ENCODE results near the gene FOXJ3. TPM values are rescaled to one million over a fixed set of nuclear protein-coding genes. Genes with fewer than 3 reads are reported as not detected.
A peak's percentile ranks its signal among the peaks of the same experiment; 100 is the strongest.

The FOXJ3 gene
- polyA plus RNA-seq, 3 donors: 38.8 to 48.9 (median 45.6) TPM

GRCh38 chr1:42164551-42165420, 170.2 kb downstream of the FOXJ3 start, which contains the start of gene GUCA2A:
Gene GUCA2A, minus strand, starts transcription at chr1:42164745. Its CDS starts 33 bp downstream, at chr1:42164712.
- DNase-seq (ENCODE audit: extremely low read depth in 1 of 11, low read depth in 9 of 11, low spot score in 4 of 11): no peak

GRCh38 chr1:42163536-42164503, 171.2 kb downstream of the FOXJ3 start:
- no peak for DNase-seq (ENCODE audit: extremely low read depth in 1 of 11, low read depth in 9 of 11, low spot score in 4 of 11)

GRCh38 chr1:42163114-42163513, 171.9 kb downstream of the FOXJ3 start:
- DNase-seq (ENCODE audit: extremely low read depth in 1 of 11, low read depth in 9 of 11, low spot score in 4 of 11): no peak

GRCh38 chr1:42162181-42162580, 172.9 kb downstream of the FOXJ3 start:
- no peak for DNase-seq (ENCODE audit: extremely low read depth in 1 of 11, low read depth in 9 of 11, low spot score in 4 of 11)

- no peak for DNase-seq (ENCODE audit: extremely low read depth in 1 of 11, low read depth in 9 of 11, low spot score in 4 of 11)
Measured at GRCh38 chr1:42158189-42158588, 176.8 kb downstream of the FOXJ3 start.

- DNase-seq (ENCODE audit: extremely low read depth in 1 of 11, low read depth in 9 of 11, low spot score in 4 of 11): no peak
Measured at GRCh38 chr1:42157667-42158066, 177.4 kb downstream of the FOXJ3 start.

GRCh38 chr1:42155362-42155761, 179.7 kb downstream of the FOXJ3 start:
- no peak for DNase-seq (ENCODE audit: extremely low read depth in 1 of 11, low read depth in 9 of 11, low spot score in 4 of 11)

GRCh38 chr1:42154685-42155084, 180.3 kb downstream of the FOXJ3 start:
- DNase-seq (ENCODE audit: extremely low read depth in 1 of 11, low read depth in 9 of 11, low spot score in 4 of 11): no peak

GRCh38 chr1:42153624-42154023, 181.4 kb downstream of the FOXJ3 start:
- DNase-seq (ENCODE audit: extremely low read depth in 1 of 11, low read depth in 9 of 11, low spot score in 4 of 11): no peak

- no peak for DNase-seq (ENCODE audit: extremely low read depth in 1 of 11, low read depth in 9 of 11, low spot score in 4 of 11)
Measured at GRCh38 chr1:42152907-42153600, 182.0 kb downstream of the FOXJ3 start, which contains the start of gene GUCA2B. Gene GUCA2B, plus strand, starts transcription at chr1:42153410. Its CDS starts 41 bp downstream, at chr1:42153451.

GRCh38 chr1:42152119-42152518, 182.9 kb downstream of the FOXJ3 start:
- DNase-seq (ENCODE audit: extremely low read depth in 1 of 11, low read depth in 9 of 11, low spot score in 4 of 11): no peak

- DNase-seq (ENCODE audit: extremely low read depth in 1 of 11, low read depth in 9 of 11, low spot score in 4 of 11): no peak
Measured at GRCh38 chr1:42150651-42151050, 184.4 kb downstream of the FOXJ3 start.

- DNase-seq (ENCODE audit: extremely low read depth in 1 of 11, low read depth in 9 of 11, low spot score in 4 of 11): no peak
Measured at GRCh38 chr1:42148166-42148565, 186.9 kb downstream of the FOXJ3 start.

- peak in 10 of 11 donors; percentile 49 to 80 (median 60) for DNase-seq (ENCODE audit: extremely low read depth in 1 of 11, low read depth in 9 of 11, low spot score in 4 of 11)
Measured at GRCh38 chr1:42146626-42147320, 188.3 kb downstream of the FOXJ3 start.

GRCh38 chr1:42145764-42146625, 189.0 kb downstream of the FOXJ3 start:
- no peak for DNase-seq (ENCODE audit: extremely low read depth in 1 of 11, low read depth in 9 of 11, low spot score in 4 of 11)

GRCh38 chr1:42145389-42145716, 189.7 kb downstream of the FOXJ3 start:
- no peak for DNase-seq (ENCODE audit: extremely low read depth in 1 of 11, low read depth in 9 of 11, low spot score in 4 of 11)

- no peak for DNase-seq (ENCODE audit: extremely low read depth in 1 of 11, low read depth in 9 of 11, low spot score in 4 of 11)
Measured at GRCh38 chr1:42144711-42145388, 190.2 kb downstream of the FOXJ3 start.
